Thoracic aorta (tissue), 2 donors: ENCODE measurements around the gene BCKDK. TPM values are rescaled to one million over a fixed set of nuclear protein-coding genes. Genes with fewer than 3 reads are reported as not detected.

Experiments used
- ATAC-seq: fragments of 150-250 bp; one replicate; pipeline ENCODE4 v1.8.0; 2017; ENCODE audit warnings: low read depth; ENCODE audit not compliant: insufficient number of reproducible peaks, low FRiP score
- DNase-seq: peaks from one replicate; pipeline ENCODE4 v3.0.0-alpha.2; 2020; ENCODE audit warnings: low spot score
- H3K27ac ChIP-seq, 2 donors: fragments of 200-600 bp; sonication (generic); 1 replicate in 1 of 2; 2 replicates in 1 of 2; pipeline ENCODE4 v1.5.1; 2016; ENCODE audit warnings: mild to moderate bottlenecking in 2 of 2, moderate library complexity in 2 of 2
- H3K27me3 ChIP-seq: fragments of 200-600 bp; sonication (generic); replicated peaks from 2 replicates; pipeline ENCODE4 v1.6.0; 2016; ENCODE audit warnings: mild to moderate bottlenecking; ENCODE audit not compliant: insufficient read depth
- H3K36me3 ChIP-seq: fragments of 200-600 bp; sonication (generic); one replicate; pipeline ENCODE4 v1.5.1; 2016
- H3K4me1 ChIP-seq, 2 donors: fragments of 200-600 bp; sonication (generic); 1 replicate in 1 of 2; 2 replicates in 1 of 2; pipeline versions ENCODE4 v1.5.1 to v1.6.0; 2016; ENCODE audit warnings: low read depth in 2 of 2, mild to moderate bottlenecking in 1 of 2; ENCODE audit not compliant: control insufficient read depth in 1 of 2
- H3K4me3 ChIP-seq: fragments of 200-600 bp; sonication (generic); 2 replicates; pipeline ENCODE4 v1.5.1; 2016; ENCODE audit warnings: mild to moderate bottlenecking
- H3K9me3 ChIP-seq: fragments of 200-600 bp; sonication (generic); 2 replicates; pipeline ENCODE4 v1.5.1; 2016
- total RNA-seq, 2 donors: library from RNA; depleted of rRNA; stranded (reverse); fragments of >200 nt; gene quantifications; one replicate each; pipeline versions ENCODE4 v1.1.0 to v1.2.3, GENCODE V29; 2016
- TF ChIP-seq, protein P1 (sequence below): fragments of 200-600 bp; sonication (generic); IDR thresholded peaks from one replicate; pipeline ENCODE4 v1.5.1; 2019; ENCODE audit warnings: antibody characterized with exemption

The BCKDK gene
- total RNA-seq, 2 donors from 2014 or later: 35.1 to 58.5 TPM

DNA sequence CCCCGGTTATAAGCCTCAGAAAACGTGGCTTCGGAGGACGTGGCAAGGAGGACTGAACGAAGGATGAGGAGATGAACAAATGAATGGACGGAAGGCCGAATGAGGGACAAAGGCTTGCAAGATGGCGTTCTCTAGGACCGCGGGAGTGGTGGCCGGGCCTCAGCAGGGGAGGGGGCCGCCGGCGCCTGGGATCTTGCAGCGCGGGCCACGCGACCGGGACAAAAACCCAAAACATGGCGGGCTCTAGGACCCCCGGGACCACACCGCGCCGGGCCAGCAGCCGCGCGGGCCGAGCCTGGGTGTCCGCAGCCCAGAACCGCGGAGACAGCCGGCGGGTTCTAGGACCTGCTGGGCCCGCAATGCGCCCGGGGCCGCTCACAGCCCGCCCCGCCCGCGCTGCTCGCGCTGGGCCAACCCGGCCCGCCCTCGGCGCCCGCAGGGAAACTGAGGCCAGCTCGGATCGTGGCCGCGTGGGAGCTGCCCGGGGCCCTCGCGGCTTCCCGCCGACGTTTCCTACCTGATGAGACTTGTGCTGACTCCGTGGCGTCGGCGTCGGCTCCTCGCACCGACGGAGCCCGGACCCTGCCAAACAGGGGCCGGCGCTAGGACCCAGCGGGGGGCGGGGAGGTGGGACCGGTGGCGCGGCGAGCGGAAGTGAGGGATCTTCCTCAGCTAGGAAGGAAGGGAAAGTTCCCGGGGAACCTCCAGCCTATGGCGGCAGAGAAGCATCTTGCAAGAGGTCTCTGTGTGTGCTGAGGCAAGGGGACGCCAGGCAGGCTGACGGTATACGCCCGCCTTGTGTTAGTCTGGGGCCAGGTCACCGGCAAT lies 34.8 kb upstream of the BCKDK start:
- Histone ChIP-seq H3K9me3 (no peaks in the 10 kb centered on the region), H3K4me3 (peak overlapping the region; percentile 97), H3K27ac (peak overlapping the region; percentile 94), H3K4me1 (peaks cover 14 to 29% of the 10 kb centered on the region in 2 donors), H3K27me3 (no peaks in the 10 kb centered on the region), H3K36me3 (peaks cover 22% of the 10 kb centered on the region)
- TF ChIP-seq, protein P1, sequence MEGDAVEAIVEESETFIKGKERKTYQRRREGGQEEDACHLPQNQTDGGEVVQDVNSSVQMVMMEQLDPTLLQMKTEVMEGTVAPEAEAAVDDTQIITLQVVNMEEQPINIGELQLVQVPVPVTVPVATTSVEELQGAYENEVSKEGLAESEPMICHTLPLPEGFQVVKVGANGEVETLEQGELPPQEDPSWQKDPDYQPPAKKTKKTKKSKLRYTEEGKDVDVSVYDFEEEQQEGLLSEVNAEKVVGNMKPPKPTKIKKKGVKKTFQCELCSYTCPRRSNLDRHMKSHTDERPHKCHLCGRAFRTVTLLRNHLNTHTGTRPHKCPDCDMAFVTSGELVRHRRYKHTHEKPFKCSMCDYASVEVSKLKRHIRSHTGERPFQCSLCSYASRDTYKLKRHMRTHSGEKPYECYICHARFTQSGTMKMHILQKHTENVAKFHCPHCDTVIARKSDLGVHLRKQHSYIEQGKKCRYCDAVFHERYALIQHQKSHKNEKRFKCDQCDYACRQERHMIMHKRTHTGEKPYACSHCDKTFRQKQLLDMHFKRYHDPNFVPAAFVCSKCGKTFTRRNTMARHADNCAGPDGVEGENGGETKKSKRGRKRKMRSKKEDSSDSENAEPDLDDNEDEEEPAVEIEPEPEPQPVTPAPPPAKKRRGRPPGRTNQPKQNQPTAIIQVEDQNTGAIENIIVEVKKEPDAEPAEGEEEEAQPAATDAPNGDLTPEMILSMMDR: no peak
- ATAC-seq (peak; percentile 76), DNase-seq (peak; percentile 57)

DNA sequence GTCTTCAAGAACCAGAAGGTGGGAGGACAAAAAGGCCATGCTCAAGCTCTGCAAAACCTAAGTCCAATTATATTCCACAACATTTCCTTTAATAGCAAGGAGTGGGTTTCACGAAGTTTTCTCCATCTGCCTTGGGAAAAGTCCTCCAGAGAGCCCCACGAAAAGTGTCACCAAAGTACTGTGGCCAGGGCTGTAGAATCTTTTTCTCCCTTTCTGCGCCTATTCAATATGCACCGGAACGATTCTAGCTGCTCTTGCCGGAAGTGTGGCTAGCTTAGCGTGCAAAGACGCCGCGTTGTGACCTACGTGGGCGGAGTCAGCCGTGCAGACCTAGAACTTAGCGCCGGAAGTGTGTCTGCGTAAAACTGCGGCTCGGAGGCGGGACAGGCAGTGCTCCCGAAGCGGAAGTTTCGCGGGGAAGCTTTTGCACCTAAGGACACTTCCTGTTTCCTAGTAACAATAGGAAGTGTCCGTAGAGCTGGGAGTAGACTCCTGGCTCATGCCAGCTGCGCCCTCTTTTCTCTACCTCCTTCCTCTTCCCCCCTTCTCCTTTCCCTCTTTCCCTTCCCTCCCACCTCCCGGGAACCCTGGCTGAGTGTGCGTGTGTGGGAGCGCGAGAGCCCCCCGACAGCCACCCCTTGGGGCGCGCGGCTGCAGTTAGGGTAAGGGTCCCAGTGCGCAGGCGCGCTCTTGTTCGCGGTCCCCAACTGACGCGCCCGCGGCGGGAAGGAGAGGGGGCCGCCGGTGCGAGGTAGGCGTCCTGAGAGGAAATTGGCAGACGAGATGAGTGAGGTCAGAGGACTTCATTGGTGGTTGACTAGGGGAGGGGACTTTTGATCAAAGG lies 34.0 kb upstream of the BCKDK start, which contains the start of the genes ZNF646 and ZNF668:
ZNF646 (plus strand) TSS at position 453 of the 844 bp plus-strand sequence. CDS start 1,903 bp downstream, outside the sequence.
ZNF668 (minus strand) TSS at position 271 of the 844 bp plus-strand sequence. CDS start 9,781 bp downstream, outside the sequence.
- DNase-seq: peak; percentile 96
- peak; percentile 95 for ATAC-seq
- TF ChIP-seq, protein P1: no peak
- peaks cover 14 to 29% of the 10 kb centered on the region in 2 donors for H3K4me1 ChIP-seq
- H3K4me3 ChIP-seq: peak within 1 kb of the TSS; percentile 97
- H3K27ac ChIP-seq: peak within 1 kb of the TSS; percentile 94
- H3K27me3 ChIP-seq: no peaks in the 10 kb centered on the region
- peaks cover 29% of the 10 kb centered on the region for H3K36me3 ChIP-seq
- H3K9me3 ChIP-seq: no peaks in the 10 kb centered on the region

DNA sequence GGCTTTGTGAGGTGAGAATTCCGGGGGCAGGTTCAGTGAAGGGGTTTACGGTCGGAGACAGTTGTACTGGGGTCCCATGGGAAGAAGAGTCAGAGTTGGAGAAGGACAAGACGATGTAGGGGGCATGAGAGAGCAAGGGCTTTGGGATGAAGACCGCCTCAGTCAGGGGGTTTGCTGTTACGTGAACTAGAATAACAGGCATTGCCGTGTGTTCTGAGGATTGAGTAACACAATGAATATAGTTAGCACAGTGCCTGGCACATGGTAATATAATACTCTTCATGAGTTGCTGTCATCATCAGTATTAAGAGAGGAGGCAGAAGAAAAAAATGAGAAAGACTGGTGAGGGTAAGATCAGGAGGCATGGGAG lies 33.4 kb upstream of the BCKDK start:
- ATAC-seq (no peak), DNase-seq (no peak)
- Histone ChIP-seq H3K36me3 (peaks cover 34% of the 10 kb centered on the region), H3K4me3 (peak overlapping the region; percentile 97), H3K27ac (peak overlapping the region; percentile 94), H3K27me3 (no peaks in the 10 kb centered on the region), H3K9me3 (no peaks in the 10 kb centered on the region), H3K4me1 (peaks cover 14 to 29% of the 10 kb centered on the region in 2 donors)
- TF ChIP-seq, protein P1: no peak

DNA sequence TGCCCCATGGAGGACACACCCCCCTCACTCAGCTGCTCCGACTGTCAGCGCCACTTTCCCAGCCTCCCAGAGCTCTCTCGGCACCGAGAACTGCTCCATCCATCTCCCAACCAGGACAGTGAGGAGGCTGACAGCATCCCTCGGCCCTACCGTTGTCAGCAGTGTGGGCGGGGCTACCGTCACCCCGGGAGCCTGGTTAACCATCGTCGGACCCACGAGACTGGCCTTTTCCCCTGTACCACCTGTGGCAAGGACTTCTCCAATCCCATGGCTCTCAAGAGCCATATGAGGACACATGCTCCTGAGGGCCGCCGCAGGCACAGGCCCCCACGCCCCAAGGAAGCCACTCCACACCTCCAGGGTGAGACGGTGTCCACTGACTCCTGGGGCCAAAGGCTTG lies 31.9 kb upstream of the BCKDK start:
- H3K4me1 ChIP-seq: peaks cover 14 to 28% of the 10 kb centered on the region in 2 donors
- H3K27me3 ChIP-seq: no peaks in the 10 kb centered on the region
- ATAC-seq (no peak), DNase-seq (no peak)
- TF ChIP-seq, protein P1: no peak
- no peaks in the 10 kb centered on the region for H3K9me3 ChIP-seq
- H3K36me3 ChIP-seq: peaks cover 49% of the 10 kb centered on the region
- no peak overlapping the region for H3K27ac ChIP-seq
- H3K4me3 ChIP-seq: no peak overlapping the region

DNA sequence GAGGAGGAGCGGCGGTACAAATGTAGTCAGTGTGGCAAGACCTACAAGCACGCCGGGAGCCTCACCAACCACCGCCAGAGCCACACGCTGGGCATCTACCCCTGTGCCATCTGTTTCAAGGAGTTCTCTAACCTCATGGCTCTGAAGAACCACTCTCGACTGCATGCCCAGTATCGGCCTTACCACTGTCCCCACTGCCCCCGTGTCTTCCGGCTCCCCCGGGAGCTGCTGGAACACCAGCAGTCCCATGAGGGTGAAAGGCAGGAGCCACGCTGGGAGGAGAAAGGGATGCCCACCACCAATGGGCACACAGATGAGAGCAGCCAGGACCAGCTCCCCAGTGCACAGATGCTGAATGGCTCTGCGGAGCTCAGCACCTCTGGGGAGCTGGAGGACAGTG lies 31.2 kb upstream of the BCKDK start:
- Histone ChIP-seq H3K36me3 (peaks cover 55% of the 10 kb centered on the region), H3K4me1 (peaks cover 10 to 27% of the 10 kb centered on the region in 2 donors), H3K9me3 (no peaks in the 10 kb centered on the region), H3K27me3 (no peaks in the 10 kb centered on the region), H3K4me3 (no peak overlapping the region), H3K27ac (no peak overlapping the region)
- TF ChIP-seq, protein P1: no peak
- DNase-seq (no peak), ATAC-seq (no peak)
